HG03575 (cell line): ENCODE results near the gene NAV2.

Experiments used
- ATAC-seq: cut with Tn5 transposase; IDR thresholded peaks from one replicate; pipeline ENCODE4 v1.9.1; 2021; ENCODE audit not compliant: unreplicated experiment, insufficient number of reproducible peaks, low FRiP score; ENCODE audit errors: extremely low read depth

Gene NAV2

DNA sequence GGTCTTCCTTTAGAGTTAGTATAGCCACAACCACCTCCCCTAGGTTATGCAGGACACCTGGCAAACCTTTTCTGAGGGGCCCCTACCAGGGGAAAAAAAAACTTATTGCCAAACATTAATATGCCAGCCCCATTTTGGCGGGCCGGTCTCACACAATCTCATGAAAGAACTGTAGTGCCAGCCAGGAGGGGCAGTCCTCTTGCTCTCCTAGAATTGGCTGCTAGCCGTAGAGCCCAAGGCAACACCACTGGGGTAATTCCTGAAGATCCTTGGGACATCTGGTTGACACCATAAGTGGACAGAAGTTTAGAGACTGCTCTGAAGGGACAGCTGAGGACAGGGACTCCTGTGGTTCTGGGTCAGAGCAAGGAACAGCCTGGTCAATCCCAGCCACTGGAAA lies 24.2 kb downstream of the NAV2 start:
- ATAC-seq: no peak

DNA sequence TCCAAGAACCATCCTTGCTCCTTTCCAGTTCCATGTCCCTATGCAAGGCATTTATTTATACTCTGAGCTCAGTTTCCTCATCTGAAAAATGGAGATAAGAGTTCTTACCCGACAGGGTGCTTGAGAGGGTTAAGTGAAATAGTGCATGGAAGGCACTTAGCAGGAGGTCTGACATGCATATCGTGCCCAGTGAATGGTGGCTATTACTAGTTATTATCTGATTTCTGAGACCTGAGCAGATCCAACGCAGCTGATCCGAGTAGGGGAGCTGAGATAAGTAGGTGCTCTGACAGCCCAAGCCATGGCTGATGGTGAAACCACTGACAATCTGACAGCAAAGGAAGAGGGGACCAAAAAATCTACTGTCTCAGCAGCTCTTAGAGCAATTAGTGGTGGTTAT lies 24.9 kb downstream of the NAV2 start:
- ATAC-seq: no peak

DNA sequence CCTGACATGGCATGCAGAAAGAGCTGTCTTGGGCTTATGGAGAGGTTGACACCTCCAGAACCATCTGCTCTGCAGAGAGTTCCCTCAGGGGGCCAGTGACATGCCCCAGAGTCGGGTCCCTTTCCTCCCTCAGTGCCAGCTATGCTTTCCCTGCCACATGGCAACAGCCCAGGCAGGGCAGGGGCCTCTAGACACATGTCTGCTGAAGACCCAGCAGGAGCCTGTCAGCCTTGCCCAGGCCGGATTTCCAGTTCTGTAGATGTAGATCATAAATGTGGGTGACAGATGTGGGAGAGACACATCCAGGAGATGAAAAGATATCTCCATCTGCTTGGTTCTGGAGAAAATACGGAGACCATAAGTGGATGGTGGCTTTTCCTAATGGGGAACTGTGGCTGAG lies 25.5 kb downstream of the NAV2 start:
- ATAC-seq: no peak

DNA sequence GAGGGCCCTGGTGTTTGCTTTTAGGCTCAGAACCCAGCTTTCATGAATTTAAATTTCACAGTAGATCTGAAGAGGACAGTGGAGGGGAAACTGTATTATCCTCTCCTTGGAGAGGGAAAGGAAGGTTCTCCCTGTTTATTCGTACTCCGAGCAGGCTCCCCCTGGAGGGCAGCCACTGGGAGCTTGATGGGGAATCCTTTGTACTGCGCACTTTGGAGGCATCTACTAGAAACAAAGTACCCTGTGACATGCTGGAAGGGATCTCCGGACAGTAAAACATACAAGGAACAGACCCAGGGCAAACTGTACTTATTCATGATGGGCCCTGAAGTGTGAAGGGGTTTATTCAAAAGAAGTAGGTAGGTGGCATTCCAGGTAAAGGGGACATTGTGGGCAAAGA lies 27.2 kb downstream of the NAV2 start:
- ATAC-seq: no peak

DNA sequence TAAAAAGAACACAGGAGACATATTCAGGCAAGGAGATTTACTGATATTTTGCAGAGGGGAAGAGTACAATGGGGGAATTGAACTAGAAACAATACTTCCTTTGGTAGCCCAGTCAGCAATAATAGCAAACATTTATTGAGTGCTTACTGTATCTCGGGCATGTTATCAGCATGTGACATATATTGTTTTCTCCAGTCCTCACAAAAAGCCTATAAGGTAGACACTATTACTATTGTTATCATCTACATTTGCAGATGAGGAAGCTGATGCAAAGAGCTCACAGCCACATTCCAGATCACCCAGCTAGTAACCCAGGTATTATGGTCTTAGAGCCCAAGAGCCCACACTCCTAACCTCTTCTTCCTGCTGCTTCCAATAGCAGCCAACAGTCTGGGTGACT lies 27.9 kb downstream of the NAV2 start:
- no peak for ATAC-seq

DNA sequence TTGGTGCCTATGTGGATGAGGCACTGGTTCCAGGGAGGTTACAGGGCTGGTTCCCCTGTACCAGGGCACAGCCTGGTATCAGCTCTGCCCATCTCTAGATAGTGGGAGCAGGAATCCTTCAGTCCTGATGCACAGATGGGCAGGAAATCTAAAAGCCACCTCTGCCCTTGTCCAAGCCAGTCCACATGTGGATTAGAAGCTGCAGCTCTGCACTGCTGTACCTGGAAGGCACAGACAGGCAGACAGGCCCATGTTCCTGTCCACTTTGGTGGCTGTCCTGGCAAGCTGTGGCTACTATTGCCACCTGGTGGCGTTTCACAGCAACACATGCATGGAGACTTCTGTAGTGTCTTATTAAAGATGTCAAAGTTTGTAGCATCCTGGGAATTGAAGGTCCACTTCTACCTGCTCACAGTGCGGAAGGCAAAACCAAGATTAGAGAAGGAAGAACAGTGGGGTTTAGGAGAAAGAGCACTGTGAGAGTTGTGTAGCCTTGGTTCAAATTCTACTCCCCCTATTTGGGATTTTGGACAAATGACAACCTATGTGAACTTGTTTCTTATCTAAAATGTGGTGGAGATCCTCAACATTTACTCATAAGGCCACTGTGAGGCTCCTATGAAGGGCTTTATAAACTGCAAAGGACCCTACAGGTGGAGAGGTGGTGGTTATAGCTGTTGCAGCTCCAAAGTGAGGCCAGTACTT lies 30.1 kb downstream of the NAV2 start:
- ATAC-seq: no peak

DNA sequence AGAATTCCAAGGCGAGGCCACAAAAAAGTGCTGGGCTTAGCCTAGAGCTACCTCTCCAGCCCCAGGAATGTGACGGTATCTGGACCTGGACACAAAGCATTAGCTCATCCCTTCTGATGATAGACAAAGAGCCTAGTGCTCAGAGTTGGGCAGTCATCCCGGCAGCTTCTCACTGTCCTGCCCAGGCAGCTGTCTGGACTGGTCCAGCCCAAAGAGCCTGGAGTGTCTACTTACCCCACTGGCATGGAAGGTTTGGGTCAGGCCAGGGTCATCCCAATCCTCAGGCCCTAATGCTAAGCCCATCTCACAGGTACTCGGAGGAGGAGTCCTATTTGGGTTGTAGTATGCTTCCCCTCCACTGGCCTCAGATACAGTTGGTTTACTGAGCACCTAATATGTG lies 31.0 kb downstream of the NAV2 start:
- ATAC-seq: no peak

DNA sequence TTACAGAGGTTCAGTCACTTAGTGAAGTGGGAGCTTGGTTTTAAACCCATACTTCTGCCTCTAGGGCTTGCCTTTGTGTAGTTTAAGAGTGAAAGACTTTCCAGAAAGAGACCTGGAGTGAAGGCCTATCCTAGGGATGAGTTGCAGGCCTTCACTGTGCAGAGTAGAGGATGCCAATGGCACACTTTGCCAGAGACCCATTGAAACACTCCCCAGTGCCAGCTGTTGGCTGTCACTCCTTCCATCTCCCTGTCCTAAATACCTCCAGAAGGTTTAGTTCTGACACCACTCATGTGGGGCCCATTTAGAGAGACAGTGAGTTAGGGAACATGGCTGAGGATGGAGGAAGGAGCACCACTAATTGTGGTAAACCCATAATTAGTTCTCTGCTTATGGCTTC lies 31.5 kb downstream of the NAV2 start:
- ATAC-seq: no peak

DNA sequence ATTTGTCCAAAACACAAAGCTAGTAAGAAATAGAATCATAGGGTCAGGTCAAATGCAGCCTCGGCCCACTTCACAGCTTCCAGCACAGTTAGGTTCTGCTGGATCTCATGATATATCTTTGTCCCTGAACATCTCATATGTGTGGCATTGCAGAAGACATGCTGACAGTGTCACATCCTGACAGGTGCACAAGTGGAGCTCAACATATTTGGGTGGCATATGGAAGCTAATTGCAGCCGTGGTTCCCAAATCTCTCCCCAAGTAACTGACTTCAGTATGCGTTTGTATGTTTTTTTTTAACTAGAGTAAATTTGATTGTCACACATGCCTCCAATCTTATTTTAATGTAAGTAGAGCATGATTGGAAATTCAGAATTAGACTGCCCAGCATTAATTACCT lies 33.4 kb downstream of the NAV2 start:
- no peak for ATAC-seq

DNA sequence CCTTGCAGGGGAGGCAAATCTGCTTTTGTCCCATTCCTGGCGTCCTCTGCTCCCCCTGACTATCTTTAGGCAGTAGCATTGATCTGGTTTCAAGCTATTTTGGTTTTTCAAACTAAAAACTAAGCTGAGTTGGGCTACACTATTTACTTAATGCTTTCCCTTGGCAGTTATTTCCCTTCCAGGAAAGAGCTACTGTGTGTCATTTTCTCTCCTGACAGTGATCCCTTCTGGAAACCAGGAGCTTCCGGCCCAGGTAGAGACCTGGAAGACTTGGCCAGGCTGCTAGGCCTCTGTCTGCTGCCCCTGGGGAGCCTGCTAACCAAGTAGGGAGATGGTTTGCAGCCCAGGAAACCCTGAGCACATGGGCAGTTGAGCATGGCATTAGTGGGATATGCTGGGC lies 35.0 kb downstream of the NAV2 start:
- ATAC-seq: no peak

DNA sequence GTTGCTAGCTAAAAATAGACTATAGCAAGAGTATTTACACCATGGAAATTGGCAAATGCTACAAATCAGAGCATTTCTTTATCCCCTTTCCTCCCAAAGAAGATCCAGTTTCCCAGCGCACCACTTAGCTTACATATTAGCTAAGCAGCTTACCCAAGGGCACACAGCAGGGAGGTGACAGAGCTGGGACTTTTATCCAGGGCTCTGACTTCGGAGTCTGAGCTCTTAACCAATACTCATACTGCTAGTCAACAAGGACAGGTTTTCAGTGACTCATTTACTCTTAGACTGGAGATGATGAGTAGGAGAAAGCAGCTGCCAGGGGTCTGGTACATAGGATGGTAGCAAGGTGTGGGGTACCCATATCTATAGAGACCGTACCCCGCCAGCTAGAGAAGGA lies 38.4 kb downstream of the NAV2 start:
- no peak for ATAC-seq

DNA sequence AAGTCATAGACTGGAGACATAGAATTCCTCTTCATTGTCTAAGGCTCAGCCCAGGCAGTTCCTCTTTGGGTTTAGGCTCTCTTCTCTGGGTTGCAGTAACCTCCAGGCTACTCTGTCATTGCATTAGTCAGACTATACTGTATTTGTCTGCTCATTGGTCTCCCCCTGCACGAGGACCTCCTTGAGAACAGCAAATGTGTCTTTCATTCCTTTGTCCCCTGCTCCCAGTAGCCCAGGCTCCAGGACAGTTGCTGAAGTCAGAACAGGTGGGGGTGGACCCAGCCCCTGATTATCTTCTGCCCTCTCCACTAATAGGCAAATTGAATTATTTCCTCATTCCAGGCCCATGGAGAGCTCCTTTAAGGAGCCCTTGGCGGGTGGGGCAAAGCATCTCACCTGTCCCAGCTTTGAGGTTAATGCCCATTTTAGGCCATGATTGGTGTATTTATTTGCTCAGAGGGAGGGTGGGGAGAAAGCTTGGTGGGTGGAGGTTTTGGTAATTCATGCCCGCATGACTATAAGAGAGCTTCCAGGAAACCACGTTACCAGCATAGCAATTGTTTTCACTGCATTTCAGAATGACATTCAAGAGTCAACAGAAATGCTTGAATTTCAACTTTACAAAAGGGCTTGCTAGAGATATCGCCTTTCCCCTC lies 40.9 kb downstream of the NAV2 start:
- no peak for ATAC-seq

DNA sequence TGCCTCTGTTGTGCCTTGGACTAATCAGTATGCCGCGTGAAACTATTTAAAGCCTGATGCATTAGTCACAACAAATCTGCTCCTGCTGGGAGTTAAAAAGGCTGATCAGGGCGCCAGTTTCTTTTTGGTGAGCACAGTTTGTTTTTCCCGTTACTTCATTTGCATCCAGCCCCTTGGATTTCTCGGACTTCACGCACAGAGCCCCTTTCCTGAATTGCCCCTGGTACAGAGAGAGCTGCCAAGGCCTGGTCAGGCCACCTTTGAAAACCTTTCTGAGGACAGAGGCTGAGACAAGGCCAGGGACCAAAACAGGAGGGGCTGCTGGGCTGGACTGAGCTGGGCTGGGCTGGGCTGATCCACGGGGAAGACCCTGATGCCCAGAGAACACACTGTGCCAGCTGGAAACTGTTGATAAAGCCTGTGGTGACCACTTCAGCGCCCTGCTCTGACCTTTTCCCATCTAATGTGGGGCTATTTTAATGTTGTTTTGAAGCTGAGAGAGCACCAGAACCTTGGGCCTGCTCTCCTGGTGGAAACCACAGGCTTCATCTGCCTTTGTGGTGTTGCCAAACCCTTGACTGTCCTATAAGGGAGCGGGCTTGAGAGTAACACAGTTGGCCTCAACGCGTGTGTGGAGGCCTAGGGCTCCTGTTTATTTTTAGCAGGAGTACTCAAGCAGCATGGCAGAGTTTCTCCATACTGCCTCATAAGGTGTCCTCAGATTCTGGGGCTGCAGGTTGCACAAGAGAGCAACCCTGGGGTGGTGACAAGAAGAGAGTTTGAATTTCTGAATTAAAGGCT lies 44.2 kb downstream of the NAV2 start:
- ATAC-seq: no peak

DNA sequence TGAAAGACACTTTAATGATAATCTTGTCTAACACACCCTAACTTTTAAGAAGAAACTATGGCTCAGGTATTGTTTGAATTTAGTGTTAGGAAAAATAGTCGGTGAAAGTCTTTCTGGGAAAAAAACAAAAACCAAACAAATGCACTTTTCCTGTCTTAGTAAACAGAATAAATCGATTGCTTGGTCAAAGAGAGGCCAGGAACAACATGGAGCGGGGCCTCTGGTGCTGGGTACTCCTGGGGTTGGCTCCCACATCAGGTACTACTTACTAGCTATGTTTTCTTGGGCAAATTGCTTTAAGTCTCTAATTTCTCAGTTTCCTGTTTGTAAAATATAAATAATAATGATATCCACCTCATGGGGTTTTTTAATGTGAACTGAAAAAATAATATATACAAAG lies 46.8 kb downstream of the NAV2 start:
- no peak for ATAC-seq

DNA sequence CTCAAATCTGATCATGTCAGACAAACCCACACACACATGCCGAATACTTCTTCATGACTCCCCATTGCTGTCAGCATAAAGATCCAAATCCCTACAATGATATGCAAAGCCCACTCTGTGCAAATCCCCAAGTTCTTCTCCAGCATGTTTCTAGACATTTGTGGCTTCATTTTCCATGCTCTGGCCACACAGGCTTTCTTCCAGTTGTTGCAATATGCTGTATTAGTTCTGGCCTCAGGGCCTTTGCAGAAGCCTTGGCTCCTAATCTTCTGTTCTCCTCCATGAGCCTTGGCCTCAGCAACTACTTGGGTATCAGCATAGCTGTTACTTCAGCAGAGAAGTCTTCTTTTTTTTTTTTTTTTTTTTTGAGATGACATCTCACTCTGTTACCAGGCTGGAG lies 49.6 kb downstream of the NAV2 start:
- ATAC-seq: no peak

DNA sequence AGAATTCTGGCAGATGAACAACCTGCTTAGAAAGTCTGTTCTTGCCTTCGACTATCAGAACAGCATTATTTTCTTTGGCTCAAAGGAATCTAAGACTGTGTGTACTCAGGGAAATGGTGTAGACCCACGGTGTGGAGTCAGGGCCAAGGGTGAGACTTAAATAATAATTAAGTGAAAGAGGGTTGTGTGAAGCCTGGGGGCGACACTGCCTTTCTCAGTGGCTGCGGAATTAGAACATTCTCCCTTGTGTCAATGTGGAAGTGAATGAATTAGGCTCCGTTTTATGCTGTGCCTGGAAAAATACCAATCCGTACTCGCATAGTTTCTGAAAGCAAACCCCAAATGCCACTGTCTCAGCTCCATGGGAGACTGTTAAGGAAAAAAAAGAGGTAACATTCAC lies 50.7 kb downstream of the NAV2 start:
- ATAC-seq: no peak

DNA sequence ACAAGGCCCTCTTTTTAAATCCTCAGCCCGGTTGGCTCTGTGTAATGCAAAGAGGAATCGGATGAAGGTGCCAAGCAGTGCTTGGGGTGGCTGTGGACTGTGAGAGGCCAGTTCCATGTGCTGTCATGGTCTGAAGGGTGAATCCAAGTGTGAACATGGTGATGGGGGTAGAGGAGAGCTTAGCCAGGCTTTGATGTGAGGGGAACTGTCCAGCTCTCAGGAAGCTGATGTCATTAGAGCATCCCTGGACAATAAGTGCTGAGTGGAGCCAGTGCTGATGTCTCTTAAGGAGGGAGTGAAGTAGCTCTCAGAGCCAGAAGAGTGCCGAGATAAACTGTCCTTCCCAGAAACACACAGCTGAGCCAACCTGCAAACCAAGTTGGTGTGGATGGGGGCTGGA lies 53.6 kb downstream of the NAV2 start:
- no peak for ATAC-seq

DNA sequence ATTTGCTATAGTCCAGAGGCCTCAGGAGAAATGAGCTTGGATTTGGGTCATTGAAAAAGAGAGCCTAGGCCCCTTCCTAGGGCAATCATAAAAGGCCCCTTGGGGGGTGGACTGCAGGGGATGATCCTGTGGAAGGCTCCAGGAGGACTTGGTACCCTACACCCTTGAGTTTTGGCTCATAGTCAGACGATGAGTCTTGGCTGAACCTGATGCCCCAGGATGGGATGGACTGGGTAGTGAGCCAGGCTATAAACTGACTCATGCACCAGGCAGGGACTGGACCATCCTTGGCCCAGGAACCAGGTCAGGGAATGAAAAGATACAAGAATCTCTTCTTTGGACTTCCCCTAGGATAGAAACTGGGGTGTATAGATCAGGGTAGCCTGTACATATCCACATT lies 54.2 kb downstream of the NAV2 start:
- ATAC-seq: no peak

DNA sequence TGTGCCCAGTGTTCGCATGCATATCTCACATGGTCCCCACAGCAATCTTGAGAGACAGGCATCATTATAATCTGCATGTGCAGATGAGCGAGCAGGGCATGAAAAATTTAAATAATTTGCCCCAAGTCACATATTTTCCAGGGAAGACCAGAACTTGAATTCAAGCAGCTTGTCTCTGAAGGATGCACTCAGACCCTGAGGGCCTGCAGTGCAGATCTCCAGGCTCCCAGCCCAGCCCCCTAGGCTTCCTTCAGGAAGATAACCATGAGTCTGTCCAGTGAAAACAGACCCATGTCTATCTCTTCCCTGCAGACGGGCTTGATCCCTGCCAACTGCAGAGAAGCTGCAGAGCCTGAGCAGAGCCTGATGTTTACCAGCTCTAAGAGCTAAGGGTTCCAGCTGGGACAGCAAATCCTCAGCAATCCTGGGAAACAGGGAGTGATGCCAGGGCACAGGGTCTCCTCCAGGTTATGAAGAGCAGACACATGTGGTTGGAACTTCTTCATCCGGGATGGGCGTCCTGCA lies 55.1 kb downstream of the NAV2 start:
- ATAC-seq: no peak

DNA sequence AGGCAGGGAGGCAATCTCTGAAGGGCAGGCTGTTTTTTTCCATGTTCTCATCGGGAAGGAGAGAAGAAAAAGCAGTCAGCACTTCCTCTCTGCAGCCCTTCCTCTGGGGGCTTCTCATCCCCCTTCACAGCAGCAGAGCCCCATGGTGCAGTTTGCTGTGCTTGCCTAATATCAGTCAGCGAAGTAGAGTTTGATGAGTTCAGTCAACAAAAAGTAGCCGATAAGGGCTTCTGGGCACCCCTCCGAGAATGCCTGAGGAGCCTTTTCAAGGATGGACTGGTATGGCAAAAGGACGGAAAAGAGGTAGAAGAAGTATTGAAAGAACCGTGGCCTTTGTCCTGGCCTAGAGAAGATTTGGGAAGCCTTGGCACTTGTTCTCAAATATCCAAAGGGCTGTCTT lies 55.6 kb downstream of the NAV2 start:
- ATAC-seq: no peak
